Transverse colon (tissue), 4 donors: Measurements from ENCODE around the gene TNS3.

Experiments used
- EP300 ChIP-seq: sonication (generic); formaldehyde crosslinking; IDR thresholded peaks from one replicate; pipeline ENCODE4 v1.6.1; 2017; ENCODE audit warnings: antibody characterized with exemption, low read depth
- POLR2A ChIP-seq: fragments of 450-650 bp; IDR thresholded peaks from one replicate; pipeline ENCODE4 v1.6.1; 2016; ENCODE audit warnings: antibody characterized with exemption, mild to moderate bottlenecking, moderate library complexity
- POLR2AphosphoS5 ChIP-seq, 3 donors: sonication (generic); formaldehyde crosslinking; IDR thresholded peaks; one replicate each; pipeline ENCODE4 v1.6.1; 2016; ENCODE audit warnings: antibody characterized with exemption in 3 of 3
- TF ChIP-seq, protein P1 (sequence below), 5 experiments: fragments of 200-600 bp in 3 of 5; fragments of 450-650 bp in 2 of 5; sonication (generic) in 3 of 5; IDR thresholded peaks; 1 replicate in 2 of 5; 2 replicates in 3 of 5; pipeline ENCODE4 v1.5.1; 2016 to 2017; ENCODE audit warnings: antibody characterized with exemption in 5 of 5, inconsistent platforms in 3 of 5, mild to moderate bottlenecking in 2 of 5, moderate library complexity in 1 of 5

DNA sequence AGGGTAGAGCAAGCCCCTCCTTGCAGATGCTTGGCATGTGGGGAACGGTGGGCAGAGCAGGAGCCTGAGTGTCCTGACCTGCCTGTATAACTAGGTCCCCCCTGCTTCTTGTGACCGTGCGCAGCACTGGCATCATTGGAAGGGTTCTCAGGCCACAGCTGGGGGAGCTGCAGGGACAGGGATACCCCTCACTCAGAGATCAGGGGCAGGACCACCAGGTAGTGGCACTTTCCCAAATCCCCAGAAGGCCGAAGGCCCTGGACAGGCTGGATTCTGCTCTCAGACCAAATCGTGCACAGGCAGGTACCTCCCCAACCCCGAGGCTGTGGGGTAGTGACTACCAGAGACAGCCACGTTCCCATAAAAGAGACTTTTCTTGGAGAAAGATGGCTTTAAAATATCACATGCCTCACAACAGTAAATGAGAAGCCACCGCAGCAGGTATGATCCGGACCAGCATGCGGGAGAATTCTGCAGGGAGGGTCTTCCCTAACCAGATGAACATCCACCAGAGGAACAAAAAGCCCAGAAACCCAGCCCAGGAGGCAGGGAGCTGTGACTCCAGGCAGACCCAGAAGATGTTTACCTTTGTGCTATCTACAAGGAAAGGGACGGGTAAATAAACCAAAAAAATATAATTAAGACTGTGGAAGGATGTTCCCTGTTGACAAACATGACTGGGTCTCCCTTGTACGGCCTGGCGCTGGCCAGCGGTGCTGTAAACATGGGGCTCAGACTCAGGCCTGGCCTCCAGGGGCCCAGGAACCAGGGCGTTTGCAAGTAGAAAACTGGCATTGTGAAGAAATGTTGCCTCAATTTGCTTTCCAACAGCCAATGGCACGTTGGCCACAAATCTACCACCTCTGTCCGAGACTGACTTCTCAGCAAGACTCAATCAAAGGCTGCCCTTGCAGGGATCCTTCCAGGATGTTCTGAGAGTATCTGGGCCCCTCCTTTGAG lies 180.0 kb downstream of the TNS3 start:
- no peak for TF ChIP-seq POLR2A
- TF ChIP-seq, protein P1, sequence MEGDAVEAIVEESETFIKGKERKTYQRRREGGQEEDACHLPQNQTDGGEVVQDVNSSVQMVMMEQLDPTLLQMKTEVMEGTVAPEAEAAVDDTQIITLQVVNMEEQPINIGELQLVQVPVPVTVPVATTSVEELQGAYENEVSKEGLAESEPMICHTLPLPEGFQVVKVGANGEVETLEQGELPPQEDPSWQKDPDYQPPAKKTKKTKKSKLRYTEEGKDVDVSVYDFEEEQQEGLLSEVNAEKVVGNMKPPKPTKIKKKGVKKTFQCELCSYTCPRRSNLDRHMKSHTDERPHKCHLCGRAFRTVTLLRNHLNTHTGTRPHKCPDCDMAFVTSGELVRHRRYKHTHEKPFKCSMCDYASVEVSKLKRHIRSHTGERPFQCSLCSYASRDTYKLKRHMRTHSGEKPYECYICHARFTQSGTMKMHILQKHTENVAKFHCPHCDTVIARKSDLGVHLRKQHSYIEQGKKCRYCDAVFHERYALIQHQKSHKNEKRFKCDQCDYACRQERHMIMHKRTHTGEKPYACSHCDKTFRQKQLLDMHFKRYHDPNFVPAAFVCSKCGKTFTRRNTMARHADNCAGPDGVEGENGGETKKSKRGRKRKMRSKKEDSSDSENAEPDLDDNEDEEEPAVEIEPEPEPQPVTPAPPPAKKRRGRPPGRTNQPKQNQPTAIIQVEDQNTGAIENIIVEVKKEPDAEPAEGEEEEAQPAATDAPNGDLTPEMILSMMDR (IDR thresholded peaks at IDR 0.05) = no peak
- no peak for TF ChIP-seq EP300
- TF ChIP-seq POLR2AphosphoS5 (IDR thresholded peaks at IDR 0.05) = no peak
